Peyer's patch (tissue), 4 donors: ENCODE data around the gene MKS1. TPM values are rescaled to one million over a fixed set of nuclear protein-coding genes. Genes with fewer than 3 reads are reported as not detected.

Experiments used
- DNase-seq, 3 donors: peaks; one replicate each; pipeline ENCODE4 v3.0.0-alpha.2; 2017 to 2019
- H3K27ac ChIP-seq, 4 donors: fragments of 200-600 bp; sonication (generic); one replicate each; pipeline ENCODE4 v1.5.1; 2016 to 2019
- H3K27me3 ChIP-seq, 2 donors: fragments of 200-600 bp; sonication (generic); one replicate each; pipeline ENCODE4 v1.5.1; 2019
- H3K36me3 ChIP-seq, 3 donors: fragments of 200-600 bp; sonication (generic); one replicate each; pipeline ENCODE4 v1.5.1; 2016 to 2019
- H3K4me1 ChIP-seq, 4 donors: fragments of 200-600 bp; sonication (generic); one replicate each; pipeline ENCODE4 v1.5.1; 2016 to 2019
- H3K4me3 ChIP-seq, 4 donors: fragments of 200-600 bp; sonication (generic); 1 replicate in 3 of 4; 2 replicates in 1 of 4; pipeline ENCODE4 v1.5.1; 2016 to 2019; ENCODE audit warnings: mild to moderate bottlenecking in 1 of 4
- H3K9me3 ChIP-seq, 4 donors: fragments of 200-600 bp; sonication (generic); one replicate each; pipeline ENCODE4 v1.5.1; 2016 to 2019; ENCODE audit warnings: mild to moderate bottlenecking in 1 of 4
- POLR2A ChIP-seq, 2 donors: fragments of 450-650 bp; IDR thresholded peaks; one replicate each; pipeline ENCODE4 v1.5.1; 2017; ENCODE audit warnings: antibody characterized with exemption in 2 of 2, mild to moderate bottlenecking in 2 of 2, moderate library complexity in 2 of 2
- total RNA-seq, 4 donors: library from RNA; depleted of rRNA; stranded (reverse); fragments of >200 nt; gene quantifications; one replicate each; pipeline ENCODE4 v1.1.0, GENCODE V29; 2016
- TF ChIP-seq, protein P1 (sequence below), 6 experiments: fragments of 450-650 bp in 4 of 6; fragments of 200-600 bp in 2 of 6; sonication (generic) in 1 of 6; IDR thresholded peaks; one replicate each; pipeline ENCODE4 v1.5.1; 2017 to 2019; ENCODE audit warnings: antibody characterized with exemption in 6 of 6, mild to moderate bottlenecking in 3 of 6, moderate library complexity in 1 of 6

MKS1 gene
- total RNA-seq, 4 donors from 2014 or later, result 6.7 to 20.9 (median 14.8) TPM

DNA sequence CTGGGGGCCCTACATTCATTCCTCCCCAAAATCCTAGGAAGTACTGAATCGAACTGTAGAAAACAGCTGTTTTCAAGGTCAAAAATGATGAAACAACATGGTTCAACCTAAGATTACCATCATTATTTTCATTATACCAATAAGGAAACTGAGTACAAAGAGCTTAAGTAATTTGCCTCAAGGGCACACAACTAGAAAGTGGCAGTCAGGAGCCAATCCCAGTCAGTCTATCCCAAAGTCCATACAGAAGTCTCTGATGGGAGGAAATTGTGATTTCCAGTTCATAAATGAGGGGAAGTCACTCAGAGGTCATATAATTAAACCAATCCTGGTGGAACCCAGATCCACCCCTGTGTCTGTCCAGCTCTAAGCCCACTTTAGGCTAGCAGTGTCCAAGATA is 27.7 kb upstream of the MKS1 start:
- Histone ChIP-seq H3K27ac (peak overlapping the region in 3 of 4 donors; percentile 63 to 91 (median 70)), H3K4me3 (no peak overlapping the region), H3K9me3 (no peaks in the 10 kb centered on the region), H3K4me1 (peaks cover 0 to 31% (median 9%) of the 10 kb centered on the region in 4 donors), H3K36me3 (no peaks in the 10 kb centered on the region), H3K27me3 (no peaks in the 10 kb centered on the region)
- DNase-seq, result no peak
- TF ChIP-seq POLR2A (IDR thresholded peaks at IDR 0.05), result no peak
- TF ChIP-seq, protein P1, sequence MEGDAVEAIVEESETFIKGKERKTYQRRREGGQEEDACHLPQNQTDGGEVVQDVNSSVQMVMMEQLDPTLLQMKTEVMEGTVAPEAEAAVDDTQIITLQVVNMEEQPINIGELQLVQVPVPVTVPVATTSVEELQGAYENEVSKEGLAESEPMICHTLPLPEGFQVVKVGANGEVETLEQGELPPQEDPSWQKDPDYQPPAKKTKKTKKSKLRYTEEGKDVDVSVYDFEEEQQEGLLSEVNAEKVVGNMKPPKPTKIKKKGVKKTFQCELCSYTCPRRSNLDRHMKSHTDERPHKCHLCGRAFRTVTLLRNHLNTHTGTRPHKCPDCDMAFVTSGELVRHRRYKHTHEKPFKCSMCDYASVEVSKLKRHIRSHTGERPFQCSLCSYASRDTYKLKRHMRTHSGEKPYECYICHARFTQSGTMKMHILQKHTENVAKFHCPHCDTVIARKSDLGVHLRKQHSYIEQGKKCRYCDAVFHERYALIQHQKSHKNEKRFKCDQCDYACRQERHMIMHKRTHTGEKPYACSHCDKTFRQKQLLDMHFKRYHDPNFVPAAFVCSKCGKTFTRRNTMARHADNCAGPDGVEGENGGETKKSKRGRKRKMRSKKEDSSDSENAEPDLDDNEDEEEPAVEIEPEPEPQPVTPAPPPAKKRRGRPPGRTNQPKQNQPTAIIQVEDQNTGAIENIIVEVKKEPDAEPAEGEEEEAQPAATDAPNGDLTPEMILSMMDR (IDR thresholded peaks at IDR 0.05), result no peak

DNA sequence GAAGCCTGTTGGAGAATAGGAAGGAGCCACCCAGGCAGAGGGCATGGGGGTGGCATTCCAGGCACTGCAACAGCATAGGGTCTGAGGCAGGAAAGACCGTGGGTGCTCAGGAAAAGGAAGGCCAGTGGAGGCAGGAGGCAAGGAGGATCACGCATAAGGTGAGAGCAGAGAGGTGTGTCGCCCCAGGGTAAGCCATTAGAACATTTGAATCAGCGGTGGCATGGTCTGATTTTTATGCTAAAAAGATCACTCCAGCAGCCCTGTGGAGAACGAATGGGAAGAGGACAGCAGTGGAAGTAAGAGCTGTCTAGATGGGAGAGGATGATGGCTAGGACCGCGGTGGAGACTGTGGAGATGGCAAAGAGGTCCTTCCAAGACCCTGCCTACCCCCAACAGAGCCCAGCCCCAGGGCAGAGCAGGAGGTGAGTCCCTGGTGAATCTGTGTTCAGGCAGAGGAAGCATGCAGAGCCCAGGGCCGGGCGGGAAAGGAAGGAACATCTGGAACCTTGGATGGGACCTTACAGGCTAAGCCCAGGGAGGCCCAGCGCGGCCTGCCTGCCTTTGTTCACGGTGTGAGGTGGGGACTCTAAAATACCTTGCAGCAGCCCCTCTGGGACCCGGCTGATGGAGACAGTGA is 27.2 kb upstream of the MKS1 start:
- H3K27ac ChIP-seq, result peak overlapping the region in 3 of 4 donors; percentile 63 to 91 (median 70)
- H3K9me3 ChIP-seq, result no peaks in the 10 kb centered on the region
- no peaks in the 10 kb centered on the region for H3K27me3 ChIP-seq
- no peaks in the 10 kb centered on the region for H3K36me3 ChIP-seq
- DNase-seq, result no peak
- H3K4me3 ChIP-seq, result no peak overlapping the region
- TF ChIP-seq, protein P1 (IDR thresholded peaks at IDR 0.05), result no peak
- TF ChIP-seq POLR2A (IDR thresholded peaks at IDR 0.05), result peak in 1 of 2 donors; percentile 0
- peaks cover 0 to 31% (median 9%) of the 10 kb centered on the region in 4 donors for H3K4me1 ChIP-seq

DNA sequence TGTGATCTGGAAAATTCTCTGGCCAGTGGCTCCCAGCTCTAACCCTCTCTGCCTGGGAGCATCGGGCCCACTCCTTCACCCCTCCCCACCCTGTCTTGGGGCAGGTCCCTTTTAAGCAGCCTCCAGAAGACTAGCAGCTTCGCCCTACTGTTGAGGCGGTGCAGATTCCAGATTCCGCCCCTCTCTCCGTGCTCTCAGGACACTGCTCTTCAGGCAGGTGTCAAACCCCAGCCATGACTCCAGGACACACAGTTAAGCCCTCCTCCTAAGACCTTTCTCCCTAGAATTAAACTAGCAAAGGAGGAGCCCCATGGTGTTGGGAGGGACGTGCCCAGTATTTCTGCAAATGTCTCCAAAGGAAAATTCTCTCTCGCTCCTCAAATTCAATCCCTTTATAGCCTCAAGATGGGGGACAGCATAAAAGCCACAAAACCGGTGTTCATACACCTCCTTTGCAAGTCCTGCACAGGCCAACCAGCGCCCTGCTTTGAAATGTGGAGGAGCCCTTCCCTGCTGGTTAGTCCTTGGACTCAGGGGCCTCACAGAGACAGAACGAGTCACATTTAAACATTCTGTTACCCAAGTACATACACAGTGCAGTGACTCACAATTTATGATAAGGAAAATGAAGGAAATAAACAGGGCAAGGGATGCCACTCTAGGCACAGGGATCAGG is 26.5 kb upstream of the MKS1 start:
- Histone ChIP-seq H3K27me3 (no peaks in the 10 kb centered on the region), H3K4me3 (no peak overlapping the region), H3K9me3 (no peaks in the 10 kb centered on the region), H3K27ac (peak overlapping the region in 3 of 4 donors; percentile 46 to 91 (median 70)), H3K36me3 (no peaks in the 10 kb centered on the region), H3K4me1 (peaks cover 0 to 31% (median 9%) of the 10 kb centered on the region in 4 donors)
- peak in 2 of 3 donors; percentile 63 to 81 for DNase-seq
- peak in 1 of 2 donors; percentile 48 for TF ChIP-seq POLR2A (IDR thresholded peaks at IDR 0.05)
- TF ChIP-seq, protein P1 (IDR thresholded peaks at IDR 0.05), result no peak

DNA sequence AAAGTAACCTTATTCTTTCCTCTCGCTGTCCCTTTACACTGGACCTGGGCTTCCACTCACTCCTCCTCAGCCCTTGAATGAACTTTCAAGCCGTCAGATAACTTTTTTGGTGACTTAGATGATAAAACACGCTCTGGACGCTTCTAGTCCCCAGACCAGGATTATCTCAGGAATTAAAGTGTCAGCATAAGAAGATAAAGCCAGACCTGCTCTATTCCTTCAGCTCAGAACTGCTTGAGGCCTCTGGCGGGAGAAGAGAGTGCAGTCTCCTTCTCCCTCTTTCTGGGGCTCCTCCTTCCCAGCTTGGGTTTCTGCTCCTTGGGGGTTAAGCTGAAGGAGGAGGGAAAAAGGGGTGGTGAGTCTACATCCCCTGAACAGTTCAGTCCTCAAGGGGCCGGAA is 25.9 kb upstream of the MKS1 start:
- Histone ChIP-seq H3K9me3 (no peaks in the 10 kb centered on the region), H3K27ac (peak overlapping the region in 3 of 4 donors; percentile 46 to 91 (median 70)), H3K4me1 (peaks cover 0 to 31% (median 9%) of the 10 kb centered on the region in 4 donors), H3K36me3 (no peaks in the 10 kb centered on the region), H3K27me3 (no peaks in the 10 kb centered on the region), H3K4me3 (no peak overlapping the region)
- TF ChIP-seq POLR2A (IDR thresholded peaks at IDR 0.05), result no peak
- TF ChIP-seq, protein P1 (IDR thresholded peaks at IDR 0.05), result no peak
- no peak for DNase-seq

DNA sequence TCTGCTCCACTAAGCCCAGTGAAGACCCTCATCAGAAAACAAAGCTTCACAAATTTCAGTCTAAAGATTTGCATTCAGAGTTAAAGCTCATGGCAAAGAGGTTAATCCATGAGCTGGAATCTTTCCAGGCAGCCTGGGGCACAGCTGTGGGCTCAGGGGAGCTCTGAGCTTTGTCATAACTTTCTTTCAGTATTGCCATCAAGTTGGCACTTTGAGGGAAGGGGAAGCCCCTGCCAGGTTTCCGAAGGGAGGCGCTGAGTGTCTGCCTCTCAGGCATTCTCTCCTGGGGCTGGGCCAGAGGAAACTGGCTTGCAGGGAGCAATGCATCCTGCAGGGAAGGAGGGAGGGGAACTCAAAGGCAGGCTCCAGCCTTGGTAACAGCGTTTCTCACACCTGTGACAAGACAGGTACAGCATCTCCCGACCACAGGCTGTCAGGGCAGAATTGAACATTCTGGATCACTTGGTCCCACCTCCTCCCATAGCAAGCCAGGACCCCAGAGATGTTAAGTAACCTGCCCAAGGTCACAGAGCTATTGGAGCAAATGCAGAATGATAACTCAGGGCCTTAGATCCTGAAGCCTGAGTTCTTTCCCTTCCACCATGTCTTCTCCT is 23.2 kb upstream of the MKS1 start:
- TF ChIP-seq, protein P1 (IDR thresholded peaks at IDR 0.05), result no peak
- no peak for TF ChIP-seq POLR2A (IDR thresholded peaks at IDR 0.05)
- Histone ChIP-seq H3K9me3 (no peaks in the 10 kb centered on the region), H3K4me1 (peaks cover 0 to 14% (median 0%) of the 10 kb centered on the region in 4 donors), H3K36me3 (no peaks in the 10 kb centered on the region), H3K27ac (no peak overlapping the region), H3K4me3 (no peak overlapping the region), H3K27me3 (no peaks in the 10 kb centered on the region)
- no peak for DNase-seq
